ENCODE measurements around the gene LMTK3.

- no peak for TF ChIP-seq CTCF (IDR thresholded peaks at IDR 0.05; ENCODE audit: insufficient read depth, low read length)
- TF ChIP-seq POLR2AphosphoS5 (IDR thresholded peaks at IDR 0.05; ENCODE audit: low read depth) = no peak
Measured at GRCh38 chr19:48443731-48444128, 67.9 kb downstream of the LMTK3 start.
